ENCODE results near the gene LRRC4B. TPM values are rescaled to one million over a fixed set of nuclear protein-coding genes. Genes with fewer than 3 reads are reported as not detected.

The LRRC4B gene
- total and polyA plus RNA-seq, 2 of the 4 experiments (the other 2 are of a cell fraction) = 0.03 TPM; not detected in 1

GRCh38 chr19:50552540-50552939 lies 15.7 kb downstream of the LRRC4B start:
- no peak overlapping the region for H3K18ac ChIP-seq (ENCODE audit: low read depth, low read length)
- in situ Hi-C loops (cut with MboI; ENCODE audit: low sequenced_read_pairs) = no loop called here
- no peak overlapping the region for H2AFZ ChIP-seq (replicated peaks; ENCODE audit: low read length, poor library complexity)
- no peak overlapping the region for H2AK5ac ChIP-seq (ENCODE audit: low read depth, low read length)
- H3K79me1 ChIP-seq (ENCODE audit: low read depth in 1 of 2, low read length in 2 of 2) = no peaks in the 10 kb centered on the region
- no peak overlapping the region for H2BK120ac ChIP-seq (ENCODE audit: low read depth, low read length)
- H3K9me3 ChIP-seq (ENCODE audit: control insufficient read depth, insufficient read depth, low read length) = no peaks in the 10 kb centered on the region
- dilution Hi-C loops (cut with HindIII; ENCODE audit: low sequenced_read_pairs, unreplicated experiment) = no loop called here
- no peak overlapping the region for H3K4me2 ChIP-seq (ENCODE audit: low read depth, low read length)
- no peak overlapping the region for H3K4me3 ChIP-seq (ENCODE audit: insufficient read depth, low read depth, low read length)
- H3K56ac ChIP-seq (ENCODE audit: extremely low read depth, insufficient read depth, low read length) = no peak overlapping the region
- intact Hi-C loops (cut with micrococcal nuclease) = no loop called here
- CTCF ChIA-PET = no interaction called here
- ATAC-seq (ENCODE audit: low read depth) (no peak), DNase-seq (no peak)
- H3K27ac ChIP-seq (ENCODE audit: insufficient read depth, low read length) = no peak overlapping the region
- WGBS, 2 experiments (ENCODE audit: extremely low coverage in 2 of 2, insufficient read length in 1 of 2) = 67 to 100% methylated on average over 6 to 7 of the region's 15 CpGs
- H2BK20ac ChIP-seq (ENCODE audit: low read depth, low read length) = no peak overlapping the region
- no peaks in the 10 kb centered on the region; the same call in 1 of the 2 replicates for H3K4me1 ChIP-seq (ENCODE audit: control insufficient read depth, insufficient read depth, low read length)
- TF ChIP-seq MAFK (IDR thresholded peaks at IDR 0.05; ENCODE audit: low read depth, low read length) (no peak), RCOR1 (IDR thresholded peaks at IDR 0.05; ENCODE audit: insufficient replicate concordance, low read length) (no peak), RFX5 (IDR thresholded peaks at IDR 0.05; ENCODE audit: low read depth, low read length) (no peak), SMC3 (IDR thresholded peaks at IDR 0.05; ENCODE audit: low read depth, low read length) (no peak), CTCF (conservative IDR thresholded peaks at IDR 0.05; ENCODE audit: low read depth, low read length) (no peak), POLR2A (IDR thresholded peaks at IDR 0.05; ENCODE audit: low read depth, low read length) (no peak), BHLHE40 (IDR thresholded peaks at IDR 0.05; ENCODE audit: low read depth, low read length) (no peak)
- no peak overlapping the region for H4K91ac ChIP-seq (ENCODE audit: insufficient read depth, low read depth, low read length)
- peaks cover 37% of the 10 kb centered on the region for H3K27me3 ChIP-seq (ENCODE audit: control insufficient read depth, insufficient read depth, low read length)
- H3K4ac ChIP-seq (ENCODE audit: low read depth, low read length) = no peak overlapping the region
- H4K8ac ChIP-seq (ENCODE audit: low read depth in 2 of 2, low read length in 2 of 2) = no peak overlapping the region
- H3K23ac ChIP-seq (ENCODE audit: low read depth, low read length) = no peak overlapping the region
- H3K14ac ChIP-seq (replicated peaks; ENCODE audit: low read depth, low read length) = no peak overlapping the region
- H2BK5ac ChIP-seq (ENCODE audit: low read depth, low read length, poor library complexity, severe bottlenecking) = no peak overlapping the region
- H2AK9ac ChIP-seq (replicated peaks; ENCODE audit: low read depth, low read length, poor library complexity) = no peak overlapping the region
- no peaks in the 10 kb centered on the region for H3K9me1 ChIP-seq (ENCODE audit: insufficient read depth, low read length)
- no peak overlapping the region for H2BK15ac ChIP-seq (ENCODE audit: low read depth, low read length)
- H4K5ac ChIP-seq (ENCODE audit: low read depth, low read length) = no peak overlapping the region
- POLR2A ChIA-PET (ENCODE audit: unreplicated experiment) = no interaction called here
- no TSS peak for BruUV-seq (replicated peaks)
- H3K9ac ChIP-seq (ENCODE audit: low read depth, low read length) = no peak overlapping the region
- H3K36me3 ChIP-seq (ENCODE audit: control insufficient read depth, insufficient read depth, low read length) = no peaks in the 10 kb centered on the region
- H4K20me1 ChIP-seq (ENCODE audit: insufficient read depth, low read length) = no peaks in the 10 kb centered on the region

Data from IMR-90 (cell line).